GM19193 (cell line): ENCODE results near the gene METTL1.

Experiments used
- POLR2A ChIP-seq: IDR thresholded peaks from 4 replicates; pipeline ENCODE4 v1.6.1; 2011; ENCODE audit not compliant: insufficient read depth, insufficient read length; ENCODE audit errors: extremely low read depth

METTL1 gene

GRCh38 chr12:57727758-57728395 lies 44.0 kb downstream of the METTL1 start:
- no peak for TF ChIP-seq POLR2A

- no peak for TF ChIP-seq POLR2A
These were observed 44.8 kb downstream of the METTL1 start for GRCh38 chr12:57726884-57727757.

GRCh38 chr12:57726151-57726883 lies 45.6 kb downstream of the METTL1 start:
- TF ChIP-seq POLR2A = no peak

- TF ChIP-seq POLR2A = no peak
These were observed 46.1 kb downstream of the METTL1 start for GRCh38 chr12:57725851-57726150.

GRCh38 chr12:57724936-57725740 lies 46.8 kb downstream of the METTL1 start:
- TF ChIP-seq POLR2A = no peak

GRCh38 chr12:57724003-57724935 lies 47.6 kb downstream of the METTL1 start:
- no peak for TF ChIP-seq POLR2A

- TF ChIP-seq POLR2A = no peak
These were observed 48.3 kb downstream of the METTL1 start for GRCh38 chr12:57723630-57723962.

GRCh38 chr12:57722716-57723629 lies 48.9 kb downstream of the METTL1 start:
- TF ChIP-seq POLR2A = no peak

- no peak for TF ChIP-seq POLR2A
These were observed 51.0 kb downstream of the METTL1 start for GRCh38 chr12:57720606-57721595.

- no peak for TF ChIP-seq POLR2A
These were observed 51.9 kb downstream of the METTL1 start for GRCh38 chr12:57719777-57720605.
